ENCODE measurements around the gene KLB.

KLB gene

GRCh38 chr4:39498727-39499020, 91.9 kb downstream of the KLB start:
- no peaks in the 10 kb centered on the region for H3K79me2 ChIP-seq (ENCODE audit: insufficient read depth, low read length)
- no peak overlapping the region for H3K4me2 ChIP-seq (ENCODE audit: insufficient read depth, low read length)
- no peaks in the 10 kb centered on the region for H4K20me1 ChIP-seq (ENCODE audit: insufficient read depth, low read length)
- H3K27ac ChIP-seq (ENCODE audit: low read length): no peak overlapping the region
- DNase-seq (no peak), ATAC-seq (ENCODE audit: insufficient read depth, low read depth) (no peak)
- no peaks in the 10 kb centered on the region for H3K27me3 ChIP-seq (ENCODE audit: insufficient read depth, low read length, poor library complexity)
- no peak for TF ChIP-seq EZH2 (IDR thresholded peaks at IDR 0.05; ENCODE audit: borderline replicate concordance, low read depth, low read length, severe bottlenecking)
- TF ChIP-seq, protein P1, sequence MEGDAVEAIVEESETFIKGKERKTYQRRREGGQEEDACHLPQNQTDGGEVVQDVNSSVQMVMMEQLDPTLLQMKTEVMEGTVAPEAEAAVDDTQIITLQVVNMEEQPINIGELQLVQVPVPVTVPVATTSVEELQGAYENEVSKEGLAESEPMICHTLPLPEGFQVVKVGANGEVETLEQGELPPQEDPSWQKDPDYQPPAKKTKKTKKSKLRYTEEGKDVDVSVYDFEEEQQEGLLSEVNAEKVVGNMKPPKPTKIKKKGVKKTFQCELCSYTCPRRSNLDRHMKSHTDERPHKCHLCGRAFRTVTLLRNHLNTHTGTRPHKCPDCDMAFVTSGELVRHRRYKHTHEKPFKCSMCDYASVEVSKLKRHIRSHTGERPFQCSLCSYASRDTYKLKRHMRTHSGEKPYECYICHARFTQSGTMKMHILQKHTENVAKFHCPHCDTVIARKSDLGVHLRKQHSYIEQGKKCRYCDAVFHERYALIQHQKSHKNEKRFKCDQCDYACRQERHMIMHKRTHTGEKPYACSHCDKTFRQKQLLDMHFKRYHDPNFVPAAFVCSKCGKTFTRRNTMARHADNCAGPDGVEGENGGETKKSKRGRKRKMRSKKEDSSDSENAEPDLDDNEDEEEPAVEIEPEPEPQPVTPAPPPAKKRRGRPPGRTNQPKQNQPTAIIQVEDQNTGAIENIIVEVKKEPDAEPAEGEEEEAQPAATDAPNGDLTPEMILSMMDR (IDR thresholded peaks at IDR 0.05; ENCODE audit: borderline replicate concordance, extremely low read depth, low read length, poor library complexity, severe bottlenecking): no peak
- H3K4me1 ChIP-seq (ENCODE audit: insufficient read depth, low read length): no peaks in the 10 kb centered on the region
- H3K36me3 ChIP-seq (ENCODE audit: insufficient read depth, low read length): peaks cover 6% of the 10 kb centered on the region; the same call in 1 of the 2 replicates
- H3K9ac ChIP-seq (ENCODE audit: low read depth, low read length): no peak overlapping the region
- no peak overlapping the region for H2AFZ ChIP-seq (ENCODE audit: low read depth, low read length)
- no peaks in the 10 kb centered on the region for H3K9me3 ChIP-seq (ENCODE audit: insufficient read depth, low read length, severe bottlenecking)
- no peak overlapping the region for H3K4me3 ChIP-seq (ENCODE audit: low read depth in 1 of 2, low read length in 2 of 2)

Measured in DND-41 (cell line).